ENCODE measurements around the gene TELO2.

GRCh38 chr16:1495889-1496262 is 2.7 kb downstream of the TELO2 start:
- TF ChIP-seq CTCF (IDR thresholded peaks at IDR 0.05; ENCODE audit: low read depth, low read length, poor library complexity, severe bottlenecking) = no peak
- no peak for TF ChIP-seq EZH2phosphoT487 (IDR thresholded peaks at IDR 0.05; ENCODE audit: borderline replicate concordance, low read length)
